ENCODE data around the gene DGCR8.
"Not testable (repeated sequence)": the region's sequence is repeated elsewhere in the genome, so short reads cannot be mapped to it uniquely, and the experiment has no call there.

Gene DGCR8

DNA sequence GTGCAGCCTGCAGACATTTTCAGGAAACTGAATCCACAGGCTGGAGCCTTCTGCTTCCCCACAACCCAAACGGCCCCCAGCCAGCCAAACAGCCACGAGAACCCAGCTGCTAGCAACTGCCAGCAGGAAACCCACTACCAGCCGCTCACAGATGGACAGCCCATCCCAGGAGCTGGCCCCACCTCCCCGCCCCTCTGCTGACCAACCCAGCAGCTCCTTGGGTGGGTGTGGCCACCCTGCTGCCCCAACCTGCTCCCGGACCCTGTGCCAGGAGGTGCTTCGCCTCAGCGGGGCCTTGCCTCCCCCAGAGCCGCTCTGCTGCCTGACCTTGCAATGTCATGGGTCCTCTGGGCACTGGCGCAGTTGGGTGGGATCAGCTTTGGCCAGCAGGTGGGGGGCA is 79.0 kb downstream of the DGCR8 start:
- H3K4me3 ChIP-seq (ENCODE audit: low read depth, low read length) = no peak overlapping the region
- TF ChIP-seq, protein P1, sequence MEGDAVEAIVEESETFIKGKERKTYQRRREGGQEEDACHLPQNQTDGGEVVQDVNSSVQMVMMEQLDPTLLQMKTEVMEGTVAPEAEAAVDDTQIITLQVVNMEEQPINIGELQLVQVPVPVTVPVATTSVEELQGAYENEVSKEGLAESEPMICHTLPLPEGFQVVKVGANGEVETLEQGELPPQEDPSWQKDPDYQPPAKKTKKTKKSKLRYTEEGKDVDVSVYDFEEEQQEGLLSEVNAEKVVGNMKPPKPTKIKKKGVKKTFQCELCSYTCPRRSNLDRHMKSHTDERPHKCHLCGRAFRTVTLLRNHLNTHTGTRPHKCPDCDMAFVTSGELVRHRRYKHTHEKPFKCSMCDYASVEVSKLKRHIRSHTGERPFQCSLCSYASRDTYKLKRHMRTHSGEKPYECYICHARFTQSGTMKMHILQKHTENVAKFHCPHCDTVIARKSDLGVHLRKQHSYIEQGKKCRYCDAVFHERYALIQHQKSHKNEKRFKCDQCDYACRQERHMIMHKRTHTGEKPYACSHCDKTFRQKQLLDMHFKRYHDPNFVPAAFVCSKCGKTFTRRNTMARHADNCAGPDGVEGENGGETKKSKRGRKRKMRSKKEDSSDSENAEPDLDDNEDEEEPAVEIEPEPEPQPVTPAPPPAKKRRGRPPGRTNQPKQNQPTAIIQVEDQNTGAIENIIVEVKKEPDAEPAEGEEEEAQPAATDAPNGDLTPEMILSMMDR (conservative IDR thresholded peaks at IDR 0.05; ENCODE audit: low read depth, low read length) = no peak
- no peak for DNase-seq (ENCODE audit: low read depth)

DNA sequence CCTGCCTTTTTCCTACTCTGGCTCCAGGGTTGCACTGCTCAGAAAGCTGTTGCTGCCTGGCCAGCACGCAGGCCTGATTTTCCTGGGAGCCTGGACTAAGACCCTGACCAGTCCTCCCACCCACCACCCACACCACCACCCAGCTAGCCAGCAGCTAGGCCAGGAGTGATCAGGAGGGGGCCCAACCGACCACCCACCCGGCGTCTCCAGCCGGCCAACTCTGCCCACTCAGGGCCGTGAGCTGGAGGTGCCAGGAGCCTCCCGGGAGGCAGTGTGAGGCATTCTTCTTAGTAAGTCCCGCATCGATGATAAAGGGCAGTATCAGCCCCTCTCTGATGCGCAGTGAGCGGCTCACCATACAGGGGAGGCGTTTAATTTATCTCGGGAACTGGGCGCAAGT is 79.5 kb downstream of the DGCR8 start:
- not testable (repeated sequence) for DNase-seq (ENCODE audit: low read depth); H3K4me3 ChIP-seq (ENCODE audit: low read depth, low read length)

DNA sequence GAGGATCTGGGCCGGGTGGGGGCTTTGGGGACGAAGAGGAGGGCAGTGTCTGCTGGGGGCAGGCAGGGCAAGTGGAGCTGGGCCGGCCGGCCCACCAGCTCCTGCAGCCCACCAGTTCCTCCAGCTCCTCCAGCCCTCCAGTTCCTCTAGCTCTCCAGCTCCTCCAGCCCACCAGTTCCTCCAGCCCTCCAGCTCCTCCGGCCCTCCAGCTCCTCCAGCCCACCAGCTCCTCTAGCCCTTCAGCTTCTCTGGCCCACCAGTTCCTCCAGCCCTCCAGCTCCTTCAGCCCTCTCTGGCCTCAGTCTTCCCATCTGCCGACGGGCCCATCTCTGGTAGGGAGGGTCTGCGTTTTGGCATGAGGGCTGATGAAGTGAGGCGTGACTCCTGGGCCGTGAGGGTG is 80.0 kb downstream of the DGCR8 start:
- TF ChIP-seq, protein P1 (conservative IDR thresholded peaks at IDR 0.05; ENCODE audit: low read depth, low read length) = no peak
- no peak for DNase-seq (ENCODE audit: low read depth)
- no peak overlapping the region for H3K4me3 ChIP-seq (ENCODE audit: low read depth, low read length)

All from choroid plexus epithelial cell (primary cell).